Hepatocyte (in vitro differentiated cells): Measurements from ENCODE around the gene CT45A9. TPM values are rescaled to one million over a fixed set of nuclear protein-coding genes. Genes with fewer than 3 reads are reported as not detected.
"Not testable (repeated sequence)": the region's sequence is repeated elsewhere in the genome, so short reads cannot be mapped to it uniquely, and the experiment has no call there.

ENCODE experiments used
- DNase-seq: peaks from one replicate; pipeline ENCODE4 v3.0.0-alpha.2; 2016; ENCODE audit warnings: low spot score
- H2AFZ ChIP-seq: fragments of 200-600 bp; sonication (generic); 2 replicates; pipeline ENCODE4 v1.6.0; 2016; ENCODE audit warnings: antibody characterized with exemption, mild to moderate bottlenecking
- H3K27ac ChIP-seq: fragments of 200-600 bp; sonication (generic); 2 replicates; pipeline ENCODE4 v1.5.1; 2016; ENCODE audit warnings: mild to moderate bottlenecking
- H3K27me3 ChIP-seq: fragments of 200-600 bp; sonication (generic); 2 replicates; pipeline ENCODE4 v1.6.1; 2016
- H3K36me3 ChIP-seq: fragments of 200-600 bp; sonication (generic); replicated peaks from 2 replicates; pipeline ENCODE4 v1.5.1; 2016; ENCODE audit warnings: low read depth; ENCODE audit not compliant: insufficient read depth
- H3K4me1 ChIP-seq: fragments of 200-600 bp; sonication (generic); 2 replicates; pipeline ENCODE4 v1.5.1; 2016; ENCODE audit warnings: mild to moderate bottlenecking, moderate library complexity; ENCODE audit not compliant: insufficient read depth
- H3K4me2 ChIP-seq: fragments of 200-600 bp; sonication (generic); 2 replicates; pipeline ENCODE4 v1.6.0; 2016
- H3K4me3 ChIP-seq: fragments of 200-600 bp; sonication (generic); 2 replicates; pipeline ENCODE4 v1.5.1; 2016; ENCODE audit warnings: mild to moderate bottlenecking
- H3K79me2 ChIP-seq: fragments of 200-600 bp; sonication (generic); 2 replicates; pipeline ENCODE4 v1.6.0; 2017; ENCODE audit warnings: mild to moderate bottlenecking
- H3K9me2 ChIP-seq: fragments of 200-600 bp; sonication (generic); replicated peaks from 2 replicates; pipeline ENCODE4 v1.6.0; 2017; ENCODE audit warnings: mild to moderate bottlenecking; ENCODE audit not compliant: insufficient read depth
- H3K9me3 ChIP-seq: fragments of 200-600 bp; sonication (generic); 2 replicates; pipeline ENCODE4 v1.5.1; 2016; ENCODE audit warnings: low read depth, mild to moderate bottlenecking
- H4K20me1 ChIP-seq: fragments of 200-600 bp; sonication (generic); 2 replicates; pipeline ENCODE4 v1.6.0; 2016; ENCODE audit warnings: mild to moderate bottlenecking; ENCODE audit not compliant: insufficient read depth, poor library complexity, severe bottlenecking
- CTCF ChIP-seq: fragments of 200-600 bp; sonication (generic); IDR thresholded peaks from 2 replicates; pipeline ENCODE4 v1.5.1; 2016; ENCODE audit warnings: antibody characterized with exemption, mild to moderate bottlenecking; ENCODE audit not compliant: poor library complexity
- EZH2 ChIP-seq: fragments of 200-600 bp; sonication (generic); IDR thresholded peaks from 2 replicates; pipeline ENCODE4 v1.6.1; 2016; ENCODE audit warnings: antibody characterized with exemption, mild to moderate bottlenecking, borderline replicate concordance
- EZH2phosphoT487 ChIP-seq: fragments of 200-600 bp; sonication (generic); IDR thresholded peaks from one replicate; pipeline ENCODE4 v1.6.1; 2018; ENCODE audit warnings: antibody characterized with exemption, mild to moderate bottlenecking, low read depth, moderate library complexity; ENCODE audit not compliant: unreplicated experiment, severe bottlenecking
- WGBS: methylation state at CpG from one replicate; pipeline ENCODE4 v1.1.6; 2016; ENCODE audit warnings: low lambda C conversion rate; ENCODE audit errors: missing lambda C conversion rate; 5-methylcytosine and 5-hydroxymethylcytosine counted together
- polyA plus RNA-seq: library from polyadenylated mRNA; unstranded; fragments of >200 nt; fragmentation: Nextera tagmentation; extraction: Ambion mirVana; gene quantifications from 2 replicates; pipeline ENCODE4 v1.2.1, GENCODE V29; 2016
- total RNA-seq: library from RNA; depleted of rRNA; stranded (reverse); fragments of >200 nt; gene quantifications from 2 replicates; pipeline ENCODE4 v1.2.3, GENCODE V29; 2014

CT45A9 gene
- total and polyA plus RNA-seq, 2 experiments from 2014 or later = not detected

- DNase-seq = no peak
- Histone ChIP-seq H2AFZ (no peak within 1 kb of the TSS), H3K4me1 (no peaks in the 10 kb centered on the region), H3K9me3 (no peaks in the 10 kb centered on the region), H4K20me1 (no peaks in the 10 kb centered on the region), H3K27ac (no peak within 1 kb of the TSS), H3K4me3 (no peak within 1 kb of the TSS), H3K4me2 (no peak within 1 kb of the TSS), H3K36me3 (no peaks in the 10 kb centered on the region), H3K9me2 (no peaks in the 10 kb centered on the region), H3K27me3 (no peaks in the 10 kb centered on the region), H3K79me2 (no peaks in the 10 kb centered on the region)
- 75% methylated on average over 20 of the region's 22 CpGs for WGBS
- TF ChIP-seq EZH2phosphoT487 (no peak), CTCF (no peak), EZH2 (no peak)
Measured at GRCh38 chrX:135893294-135893817, 21.7 kb upstream of the CT45A9 start, which contains the start of the genes CT45A10 and SAGE1. TSS of gene CT45A10 (minus strand) at chrX:135893444. CDS start at chrX:135885344, 8,100 bp downstream. TSS of gene SAGE1 (plus strand) at chrX:135893716. CDS start at chrX:135896243, 2,527 bp downstream.

- Histone ChIP-seq H3K4me2 (no peak overlapping the region), H3K4me3 (no peak overlapping the region), H3K27ac (no peak overlapping the region), H3K9me3 (no peaks in the 10 kb centered on the region), H3K9me2 (no peaks in the 10 kb centered on the region), H4K20me1 (no peaks in the 10 kb centered on the region), H2AFZ (no peak overlapping the region), H3K36me3 (no peaks in the 10 kb centered on the region), H3K27me3 (no peaks in the 10 kb centered on the region), H3K79me2 (no peaks in the 10 kb centered on the region), H3K4me1 (no peaks in the 10 kb centered on the region)
- no peak for TF ChIP-seq EZH2
- WGBS = 93% methylated on average over 10 of the region's 11 CpGs
- no peak for DNase-seq
Measured at GRCh38 chrX:135892781-135893180, 21.2 kb upstream of the CT45A9 start.

GRCh38 chrX:135890087-135890585 lies 18.5 kb upstream of the CT45A9 start:
- Histone ChIP-seq H3K4me1 (no peaks in the 10 kb centered on the region), H3K9me3 (no peaks in the 10 kb centered on the region)
- 86% methylated on average over 14 of the region's 14 CpGs for WGBS

GRCh38 chrX:135888976-135889375 lies 17.4 kb upstream of the CT45A9 start:
- H3K79me2 ChIP-seq = not testable (repeated sequence)

More at GRCh38 chrX:135890087-135890585, 18.5 kb upstream of the CT45A9 start:
- H3K79me2 ChIP-seq = no peaks in the 10 kb centered on the region
- no peaks in the 10 kb centered on the region for H3K9me2 ChIP-seq
- no peaks in the 10 kb centered on the region for H3K36me3 ChIP-seq
- no peak overlapping the region for H3K4me2 ChIP-seq
- no peak for DNase-seq
- H3K27me3 ChIP-seq = no peaks in the 10 kb centered on the region
- no peaks in the 10 kb centered on the region for H4K20me1 ChIP-seq
- H3K4me3 ChIP-seq = no peak overlapping the region
- H2AFZ ChIP-seq = no peak overlapping the region
- no peak overlapping the region for H3K27ac ChIP-seq
- no peak for TF ChIP-seq CTCF
- no peak for TF ChIP-seq EZH2phosphoT487
- no peak for TF ChIP-seq EZH2

GRCh38 chrX:135888230-135888629 lies 16.6 kb upstream of the CT45A9 start:
- not testable (repeated sequence) for H3K79me2 ChIP-seq, H3K27me3 ChIP-seq, H3K4me2 ChIP-seq, H3K9me2 ChIP-seq, H3K36me3 ChIP-seq, H4K20me1 ChIP-seq, H3K9me3 ChIP-seq, H3K4me3 ChIP-seq, DNase-seq, H3K4me1 ChIP-seq, H2AFZ ChIP-seq, H3K27ac ChIP-seq
- 89% methylated on average over 13 of the region's 18 CpGs for WGBS

More at GRCh38 chrX:135888976-135889375, 17.4 kb upstream of the CT45A9 start:
- H3K36me3 ChIP-seq, H2AFZ ChIP-seq, H3K4me3 ChIP-seq, H4K20me1 ChIP-seq, H3K9me2 ChIP-seq, H3K27ac ChIP-seq, H3K4me1 ChIP-seq, H3K9me3 ChIP-seq, H3K27me3 ChIP-seq, H3K4me2 ChIP-seq, DNase-seq: not testable (repeated sequence)
- 59% methylated on average over 13 of the region's 15 CpGs for WGBS

GRCh38 chrX:135882741-135883140 lies 11.1 kb upstream of the CT45A9 start:
- DNase-seq, H2AFZ ChIP-seq, H4K20me1 ChIP-seq, H3K36me3 ChIP-seq, H3K79me2 ChIP-seq, H3K9me2 ChIP-seq, H3K27ac ChIP-seq, H3K9me3 ChIP-seq, H3K4me2 ChIP-seq, H3K4me3 ChIP-seq, H3K27me3 ChIP-seq, H3K4me1 ChIP-seq: not testable (repeated sequence)
- WGBS = 55% methylated on average over 4 of the region's 5 CpGs

- not testable (repeated sequence) for H3K4me1 ChIP-seq, H3K36me3 ChIP-seq, H2AFZ ChIP-seq, H3K79me2 ChIP-seq, H3K4me3 ChIP-seq, H3K4me2 ChIP-seq, H3K27ac ChIP-seq, H3K9me3 ChIP-seq, DNase-seq, H4K20me1 ChIP-seq, H3K9me2 ChIP-seq, H3K27me3 ChIP-seq
- no CpG with 5 or more reads among the region's 17 CpGs for whole genome bisulfite sequencing
Measured at GRCh38 chrX:135854438-135854837, 17.2 kb downstream of the CT45A9 start, which contains the start of gene CT45A8. TSS of gene CT45A8 (minus strand) at chrX:135854538. CDS start at chrX:135850783, 3,755 bp downstream.
